Stimulated activated CD8-positive, alpha-beta memory T cell treated with anti-CD3 and anti-CD28 coated beads, Interleukin-4, amount 100 ng/mL, for 4 hours (primary cell): ENCODE results near the gene DDX60.
"Not testable (repeated sequence)": the region's sequence is repeated elsewhere in the genome, so short reads cannot be mapped to it uniquely, and the experiment has no call there.

ENCODE experiments used
- DNase-seq, 2 donors: peaks; one replicate each; pipeline ENCODE4 v3.0.0-alpha.2; 2020; ENCODE audit warnings: low read depth in 2 of 2, low spot score in 1 of 2

Gene DDX60

DNA sequence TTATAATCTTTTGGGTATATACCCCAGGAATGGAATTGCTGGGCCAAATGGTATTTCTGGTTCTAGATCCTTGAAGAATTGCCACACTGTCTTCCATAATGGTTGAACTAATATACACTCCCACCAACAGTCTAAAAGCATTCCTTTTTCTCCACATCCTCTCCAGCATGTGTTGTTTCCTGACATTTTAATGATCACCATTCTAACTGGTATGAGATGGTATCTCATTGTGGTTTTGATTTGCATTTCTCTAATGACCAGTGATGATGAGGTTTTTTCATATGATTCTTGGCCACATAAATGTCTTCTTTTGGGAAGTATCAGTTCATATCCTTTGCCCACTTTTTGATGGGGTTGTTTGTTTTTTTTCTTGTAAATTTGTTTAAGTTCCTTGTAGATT is 105.0 kb downstream of the DDX60 start:
- not testable (repeated sequence) for DNase-seq

DNA sequence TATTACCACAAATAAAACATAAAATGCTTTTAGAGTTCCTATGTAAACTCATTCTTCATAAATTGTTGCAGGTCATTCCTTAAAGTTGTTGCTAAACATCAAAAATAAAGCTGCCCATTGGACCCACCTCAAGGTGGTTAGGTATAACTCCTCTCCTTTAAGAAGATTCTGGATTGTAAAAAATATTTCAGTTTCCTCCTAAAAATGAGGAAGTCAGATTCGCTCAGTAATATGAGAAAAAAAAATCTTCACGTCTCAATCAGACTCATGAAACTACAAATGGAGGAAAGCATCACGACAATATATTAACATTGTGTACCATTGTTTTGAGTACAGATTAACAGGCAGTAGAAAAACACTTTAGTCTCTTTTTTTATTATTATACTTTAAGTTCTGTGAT is 105.9 kb downstream of the DDX60 start:
- DNase-seq: no peak

DNA sequence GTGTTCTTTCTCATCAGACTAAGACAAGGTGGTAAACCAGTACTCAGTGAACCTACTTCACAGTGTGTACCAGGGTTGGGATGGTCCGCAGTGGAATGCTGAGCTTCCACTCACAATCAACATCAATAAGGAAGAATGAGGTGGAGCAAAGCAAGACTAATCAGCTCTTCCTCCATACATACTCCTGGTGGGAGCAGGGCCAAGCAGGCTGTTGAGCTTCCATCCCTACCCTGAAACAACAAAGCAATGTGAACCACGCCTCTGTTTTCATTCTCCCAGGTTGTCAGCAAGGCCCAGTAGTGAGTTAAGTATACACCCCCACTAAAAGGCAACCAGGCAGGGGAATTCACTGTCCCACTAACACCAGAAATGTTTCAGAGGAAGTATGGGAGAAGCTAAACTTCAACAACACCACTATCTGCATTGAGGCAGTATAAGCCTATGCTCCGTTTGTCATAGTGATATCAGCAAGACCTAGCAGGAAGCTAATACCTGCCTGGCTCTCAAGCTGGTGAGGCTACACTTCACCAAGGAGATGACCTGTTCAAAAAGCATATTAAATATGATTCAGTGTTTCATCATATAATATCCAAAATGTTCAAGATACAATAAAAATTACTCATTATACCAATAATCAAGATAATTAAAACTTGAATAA is 109.5 kb downstream of the DDX60 start:
- DNase-seq: no peak

DNA sequence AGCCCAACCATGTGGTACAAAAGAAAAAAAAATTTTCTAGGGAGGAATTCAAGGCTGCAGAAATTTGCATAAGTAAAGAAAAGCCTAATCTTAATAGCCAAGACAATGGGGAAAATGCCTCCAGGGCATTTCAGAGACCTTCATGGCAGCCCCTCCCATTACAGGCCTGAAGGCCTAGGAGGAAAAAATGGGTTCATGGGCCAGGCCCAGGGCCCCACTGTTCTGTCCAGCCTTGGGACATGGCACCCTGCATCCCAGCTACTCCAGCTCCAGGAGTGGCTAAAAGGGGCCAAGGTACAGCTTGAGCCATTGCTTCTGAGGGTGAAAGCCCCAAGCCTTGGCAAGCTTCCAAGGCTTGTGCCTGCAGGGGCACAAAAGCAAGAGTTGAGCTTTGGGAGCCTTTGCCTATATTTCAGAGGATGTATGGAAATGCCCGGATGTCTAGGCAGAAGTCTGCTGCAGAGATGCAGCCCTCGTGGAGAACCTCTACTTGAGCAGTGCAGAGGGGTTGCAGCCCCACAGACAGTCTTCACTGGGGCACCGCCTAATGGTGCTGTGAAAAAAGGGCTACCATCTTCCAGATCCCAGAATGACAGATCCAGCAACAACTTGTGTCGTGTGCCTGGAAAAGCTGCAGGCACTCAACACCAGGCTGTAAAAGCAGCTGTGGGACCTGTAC is 115.2 kb downstream of the DDX60 start:
- no peak for DNase-seq

DNA sequence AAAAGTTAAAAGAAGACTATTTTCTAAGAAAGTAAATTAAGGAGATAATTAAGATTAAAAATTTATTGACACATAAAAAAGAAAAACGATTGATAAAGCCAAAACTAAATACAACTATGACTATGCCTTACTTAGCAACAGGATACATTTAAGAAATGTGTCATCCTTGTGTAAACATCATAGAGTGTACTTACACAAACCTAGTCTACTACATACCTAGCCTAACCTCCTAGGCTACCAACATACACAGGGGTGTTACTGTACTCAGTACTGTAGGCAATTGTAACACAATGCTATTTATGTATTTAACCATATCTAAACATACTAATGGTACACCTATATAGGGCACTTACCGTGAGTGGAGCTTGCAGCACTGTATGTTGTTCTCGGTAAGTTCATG is 117.9 kb downstream of the DDX60 start:
- DNase-seq: no peak

DNA sequence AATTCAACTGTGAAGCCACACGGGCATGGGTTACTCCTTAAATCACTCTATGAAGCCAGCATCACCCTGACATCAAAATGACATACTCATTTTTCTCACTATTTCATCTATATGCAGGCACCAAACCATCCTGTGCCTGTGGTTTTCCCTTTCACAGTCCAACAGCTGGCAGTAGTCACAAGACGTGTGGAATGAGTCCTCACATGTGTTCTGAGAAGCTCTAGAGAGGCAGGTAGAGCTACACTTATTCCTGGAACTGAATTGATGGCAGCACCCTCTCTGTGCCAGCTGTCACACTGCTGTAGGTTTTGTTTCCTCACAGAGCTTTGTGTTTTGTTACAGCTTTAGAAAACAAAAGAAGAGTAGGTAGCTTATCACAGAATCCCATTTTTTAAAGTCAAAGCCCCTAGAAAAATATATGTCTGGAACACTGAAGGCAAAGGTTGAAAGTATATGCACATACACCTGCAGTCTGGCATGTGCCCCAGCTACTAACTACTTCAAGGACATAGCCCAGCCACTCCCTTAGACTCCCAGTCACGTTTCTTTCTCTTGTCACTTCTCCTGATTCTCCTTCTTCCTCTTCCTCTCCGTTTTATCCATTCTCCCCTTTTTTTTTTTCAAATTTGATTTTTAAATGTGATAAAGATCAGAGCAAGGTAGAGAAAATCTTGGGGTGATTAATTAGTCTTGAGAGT is 119.1 kb downstream of the DDX60 start:
- DNase-seq: no peak

DNA sequence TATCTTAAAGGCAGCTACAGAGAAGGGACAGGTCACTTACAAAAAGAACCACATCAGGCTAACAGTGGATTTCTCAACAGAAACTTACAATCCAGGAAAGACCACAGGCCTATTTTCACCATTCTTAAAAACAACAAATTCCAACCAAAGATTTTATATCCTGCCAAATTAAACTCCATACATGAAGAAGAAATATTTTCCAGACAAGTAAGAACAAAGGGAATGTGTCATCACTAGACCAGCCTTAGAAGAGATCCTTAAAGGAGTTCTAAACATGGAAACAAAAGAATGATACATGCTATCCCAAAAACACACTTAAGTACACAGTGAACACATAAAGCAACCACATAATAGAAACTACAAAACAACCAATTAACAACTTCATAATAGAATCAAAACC is 120.6 kb downstream of the DDX60 start:
- DNase-seq: no peak

DNA sequence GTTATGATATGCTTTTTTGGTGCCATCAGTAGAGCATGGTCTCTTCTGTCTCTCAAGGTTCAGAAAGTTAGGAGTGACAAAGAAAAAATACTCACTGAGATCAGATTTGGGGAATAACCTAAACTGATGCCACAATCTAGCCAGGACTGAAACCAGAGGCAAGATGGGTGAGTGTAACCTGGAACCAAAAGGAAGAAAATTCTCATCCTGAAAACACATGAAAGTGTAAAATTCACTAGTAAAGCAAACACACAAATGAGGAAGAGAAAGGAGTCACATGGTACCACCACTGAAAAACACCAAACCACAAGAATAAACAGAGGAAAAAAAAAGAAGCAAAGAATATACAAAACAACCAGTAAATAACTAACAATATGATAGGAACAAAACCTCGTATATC is 129.8 kb downstream of the DDX60 start:
- no peak for DNase-seq

DNA sequence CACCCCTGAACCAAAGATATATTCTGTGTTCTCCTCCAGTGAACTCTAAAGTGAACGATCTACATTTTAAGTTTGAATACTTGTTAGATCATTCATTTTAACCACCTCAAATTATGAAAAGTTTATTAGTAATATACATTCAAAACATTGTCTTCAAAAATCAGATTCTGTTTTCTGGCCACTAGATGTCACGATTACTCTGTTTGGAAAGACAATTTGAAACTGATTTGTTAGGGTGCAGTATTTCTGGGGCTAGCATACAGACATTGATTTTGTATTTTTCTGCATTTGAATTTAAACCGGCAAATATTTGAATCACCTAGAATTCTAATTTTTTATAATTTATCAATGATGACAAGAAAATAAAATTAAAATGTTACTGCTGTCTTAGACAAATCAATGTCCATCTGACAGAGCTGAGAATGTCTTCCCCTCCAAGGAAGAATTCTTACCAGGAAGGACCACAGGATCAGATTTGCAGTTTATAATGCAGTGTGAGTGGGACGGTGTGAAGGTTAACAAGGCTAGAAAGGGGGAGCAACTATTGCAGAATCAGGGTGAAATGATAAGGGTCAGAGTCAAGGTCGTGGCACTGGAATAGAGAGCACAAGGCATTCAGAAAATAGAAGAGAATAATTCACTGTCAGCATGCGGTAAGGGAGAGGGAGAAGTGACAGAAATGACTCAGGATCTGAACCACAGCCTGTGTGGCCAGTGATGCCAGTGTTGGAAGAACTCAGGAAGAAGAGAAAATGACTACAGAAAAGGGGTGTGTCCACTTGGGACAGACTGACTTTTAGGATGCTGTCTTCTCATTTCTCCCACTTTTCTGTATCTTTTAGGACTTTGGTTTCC is 134.6 kb downstream of the DDX60 start:
- DNase-seq: no peak

DNA sequence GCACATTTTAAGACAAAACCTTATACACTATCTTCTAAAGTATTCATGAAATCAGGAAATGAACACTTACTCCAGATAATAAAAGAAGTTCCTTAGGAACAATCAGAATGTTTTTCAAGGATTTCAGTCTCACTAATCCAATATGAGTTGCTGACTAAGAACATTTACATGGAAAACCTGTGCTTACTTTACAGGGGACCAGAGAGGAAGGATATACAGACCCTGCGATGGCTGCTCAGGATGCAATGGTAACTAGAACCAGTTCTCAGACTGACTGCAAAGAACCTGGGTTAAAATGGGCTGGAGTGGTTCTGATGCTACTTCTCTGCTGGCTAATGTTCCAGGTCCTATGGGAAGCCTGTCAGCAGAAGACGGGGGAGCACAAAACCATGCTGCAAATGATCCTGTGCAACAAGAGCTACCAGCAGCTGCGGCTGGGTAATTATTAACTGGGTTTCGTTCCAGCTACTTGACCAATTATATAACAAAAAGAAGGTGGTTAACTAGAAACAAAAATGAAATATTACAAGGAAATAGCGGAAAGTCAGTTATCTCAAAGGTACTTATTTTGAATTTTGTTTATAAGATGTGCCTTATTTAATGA is 140.9 kb downstream of the DDX60 start:
- DNase-seq: no peak

DNA sequence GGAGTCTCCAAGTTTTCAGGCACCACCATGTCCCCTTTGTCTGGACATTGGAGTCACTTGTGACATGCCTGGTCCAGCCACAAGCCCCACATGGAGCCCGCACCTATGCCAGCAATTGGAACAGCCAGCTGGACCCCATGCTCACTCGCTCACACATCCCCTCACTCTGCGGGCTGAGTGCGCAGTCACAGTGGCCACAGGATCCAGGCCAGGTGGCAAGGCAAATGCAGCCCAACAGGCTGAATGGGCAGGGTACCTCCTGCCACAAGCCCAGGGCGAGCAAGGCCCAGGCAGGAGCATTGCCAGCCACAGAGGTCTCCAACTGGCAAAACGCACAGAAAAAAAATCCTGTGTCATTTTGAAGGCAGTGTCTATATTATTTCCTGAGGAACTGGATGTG is 144.2 kb downstream of the DDX60 start:
- no peak for DNase-seq

DNA sequence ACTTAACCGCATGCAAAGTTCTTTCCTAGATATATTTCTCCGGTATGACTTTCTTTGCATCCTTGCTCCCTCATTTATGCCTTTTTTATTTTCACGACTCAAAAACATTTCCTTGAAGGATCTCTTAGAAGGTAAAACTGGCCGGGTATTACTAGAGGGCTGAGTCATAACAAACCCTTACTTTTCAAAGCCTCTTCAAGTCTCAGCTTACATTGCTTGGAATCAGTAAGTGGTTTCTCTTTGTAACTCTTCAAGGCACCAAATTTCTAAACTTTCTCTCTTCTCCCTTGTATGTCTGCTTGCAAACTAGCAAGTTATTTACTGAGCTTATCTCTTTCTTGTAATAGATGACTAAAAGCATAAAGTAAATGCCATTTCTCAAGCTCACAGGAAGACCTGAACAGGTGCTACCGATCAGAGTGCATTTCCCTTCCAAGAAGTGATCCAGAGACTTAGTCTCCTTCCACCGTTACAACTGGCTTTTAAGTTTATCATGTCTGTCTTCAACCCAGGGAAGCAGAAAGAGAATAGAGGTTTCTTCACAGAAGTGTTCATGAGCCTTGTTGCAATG is 150.8 kb downstream of the DDX60 start:
- DNase-seq: no peak
